K562 (cell line): Measurements from ENCODE around the gene TSR3. TPM values are rescaled to one million over a fixed set of nuclear protein-coding genes. Genes with fewer than 3 reads are reported as not detected.

ENCODE experiments used
- ATAC-seq: fragments of 200-7000 bp; cut with Tn5 transposase; 3 replicates; pipeline ENCODE4 v1.9.1; 2020; ENCODE audit warnings: moderate library complexity
- BruUV-seq: library from RNA; stranded (reverse); fragments of 400-500 nt; replicated peaks from 2 replicates; lab custom pipeline; 2021; lab: Mats Ljungman, UMichigan
- CTCF ChIA-PET: fragments of 300-600 bp; formaldehyde crosslinking; extraction: SDS; loops from one replicate; lab custom pipeline; 2021; ENCODE audit warnings: low intra/inter-chr PET ratio; lab: Yijun Ruan, JAX
- POLR2A ChIA-PET: fragments of 300-600, 350-650 bp; sonication (Branson Sonifier 250); formaldehyde crosslinking; extraction: SDS; loops from one replicate; lab custom pipeline; 2021; ENCODE audit warnings: antibody characterized with exemption, inconsistent platforms; lab: Yijun Ruan, JAX
- DNase-seq, 4 experiments: peaks; one replicate each; pipeline versions ENCODE4 v3.0.0 to v3.0.0-alpha.2; 2011 to 2018; ENCODE audit warnings: low spot score in 3 of 4, mixed read lengths in 3 of 4; ENCODE audit errors: extremely low read depth in 1 of 4
- FAIRE-seq: peaks from 2 replicates; lab custom pipeline; 2011; peaks lifted over from hg19 to GRCh38; lab: Jason Lieb, UNC
- H2AFZ ChIP-seq: 2 replicates; pipeline ENCODE4 v1.6.0; 2011; ENCODE audit warnings: low read depth, low read length, control low read depth, inconsistent platforms
- H3K27ac ChIP-seq: fragments of 200-600 bp; 3 replicates; pipeline ENCODE4 v1.8.0; 2011; ENCODE audit warnings: low read depth, mild to moderate bottlenecking, control low read depth, inconsistent platforms, low read length, moderate library complexity, mixed read lengths; ENCODE audit errors: extremely low read depth
- H3K27me3 ChIP-seq, 2 experiments: fragments of 300-600 bp in 1 of 2; 2 replicates in 1 of 2; 3 replicates in 1 of 2; pipeline versions ENCODE4 v1.6.0 to v1.8.0; 2011; ENCODE audit warnings: inconsistent platforms in 2 of 2, low read length in 2 of 2, mild to moderate bottlenecking in 1 of 2, mixed read lengths in 1 of 2, moderate library complexity in 1 of 2; ENCODE audit not compliant: control insufficient read depth in 2 of 2, insufficient read depth in 2 of 2
- H3K36me3 ChIP-seq: fragments of 300-600 bp; 3 replicates; pipeline ENCODE4 v1.8.0; 2011; ENCODE audit warnings: mild to moderate bottlenecking, low read length, inconsistent platforms; ENCODE audit not compliant: control insufficient read depth, insufficient read depth
- H3K4me1 ChIP-seq, 2 experiments: fragments of 200-600 bp in 1 of 2; replicated peaks in 1 of 2; 2 replicates in 1 of 2; 3 replicates in 1 of 2; pipeline versions ENCODE4 v1.5.1 to v1.8.0; 2011; ENCODE audit warnings: inconsistent platforms in 2 of 2, low read length in 2 of 2, mild to moderate bottlenecking in 1 of 2, mixed read lengths in 1 of 2, moderate library complexity in 1 of 2; ENCODE audit not compliant: control insufficient read depth in 2 of 2, insufficient read depth in 2 of 2
- H3K4me2 ChIP-seq: 2 replicates; pipeline ENCODE4 v1.6.1; 2011; ENCODE audit warnings: low read length, control low read depth, inconsistent platforms, mixed read lengths; ENCODE audit not compliant: insufficient read depth
- H3K4me3 ChIP-seq: fragments of 200-600 bp; sonication (generic), shearing (Covaris generic); 2 replicates; pipeline ENCODE4 v1.5.1; 2016; ENCODE audit warnings: control low read depth, inconsistent platforms
- H3K79me2 ChIP-seq: fragments of 200-600 bp; 3 replicates; pipeline ENCODE4 v1.8.0; 2011; ENCODE audit warnings: low read length, inconsistent platforms; ENCODE audit not compliant: control insufficient read depth, insufficient read depth
- H3K9ac ChIP-seq, 2 experiments: 2 replicates each; pipeline versions ENCODE4 v1.6.0 to v1.6.1; 2011; ENCODE audit warnings: low read depth in 2 of 2, low read length in 2 of 2, control low read depth in 1 of 2, inconsistent platforms in 1 of 2, mild to moderate bottlenecking in 1 of 2, mixed read lengths in 1 of 2; ENCODE audit not compliant: insufficient read depth in 1 of 2
- H3K9me1 ChIP-seq: one replicate; pipeline ENCODE4 v1.6.0; 2011; ENCODE audit warnings: inconsistent platforms, mild to moderate bottlenecking, low read length, moderate library complexity; ENCODE audit not compliant: control insufficient read depth, insufficient read depth
- H3K9me3 ChIP-seq: replicated peaks from 2 replicates; pipeline ENCODE4 v1.5.1; 2011; ENCODE audit warnings: low read depth, low read length, inconsistent platforms; ENCODE audit not compliant: control insufficient read depth, insufficient read depth
- H4K20me1 ChIP-seq: replicated peaks from 2 replicates; pipeline ENCODE4 v1.6.1; 2011; ENCODE audit warnings: low read length, inconsistent platforms, mixed read lengths; ENCODE audit not compliant: control insufficient read depth, insufficient read depth
- ATF6 ChIP-seq: sonication (generic); formaldehyde crosslinking; IDR thresholded peaks from 2 replicates; pipeline ENCODE4 v1.4.0; 2020; ENCODE audit warnings: mild to moderate bottlenecking, missing genetic modification reagents
- BCOR ChIP-seq: fragments of 450-650 bp; IDR thresholded peaks from 2 replicates; pipeline ENCODE4 v1.6.1; 2016
- DDX20 ChIP-seq: fragments of 450-650 bp; IDR thresholded peaks from 2 replicates; pipeline ENCODE4 v1.6.1; 2016; ENCODE audit warnings: missing genetic modification characterization, low read depth, mild to moderate bottlenecking, missing compliant biosample characterization, moderate library complexity
- MCM7 ChIP-seq, 2 experiments: fragments of 450-650 bp; IDR thresholded peaks; 2 replicates each; pipeline ENCODE4 v1.6.1; 2016 to 2018
- NFE2 ChIP-seq: IDR thresholded peaks from 2 replicates; pipeline ENCODE4 v1.6.1; 2014; ENCODE audit warnings: antibody characterized with exemption, low read depth
- POLR2G ChIP-seq: fragments of 200-400 bp; formaldehyde crosslinking; IDR thresholded peaks from 2 replicates; pipeline ENCODE4 v1.6.1; 2017; ENCODE audit warnings: low read depth, mild to moderate bottlenecking, antibody characterized with exemption, low read length, moderate library complexity
- ZNF592 ChIP-seq: fragments of 450-650 bp; IDR thresholded peaks from 2 replicates; pipeline ENCODE4 v1.6.1; 2017; ENCODE audit warnings: antibody characterized with exemption, mild to moderate bottlenecking
- ZNF77 ChIP-seq: fragments of 250-450 bp; sonication (Bioruptor Pico); IDR thresholded peaks from 2 replicates; pipeline ENCODE4 v1.5.0; 2020
- whole genome bisulfite sequencing: fragments of 100-300 bp; shearing (Covaris generic); methylation state at CpG from one replicate; pipeline ENCODE4 v1.1.6; 2016; ENCODE audit warnings: low coverage, mixed read lengths; ENCODE audit not compliant: insufficient coverage; ENCODE audit errors: missing lambda C conversion rate; 5-methylcytosine and 5-hydroxymethylcytosine counted together
- in situ Hi-C: fragments of 300-500 bp; cut with MboI; formaldehyde crosslinking; loops from 4 replicates; pipeline ENCODE4 v1.15.0; 2018; ENCODE audit warnings: inconsistent platforms, mixed read lengths
- intact Hi-C: fragments of 100-400 bp; cut with micrococcal nuclease; formaldehyde crosslinking; loops from 2 replicates; pipeline ENCODE4 v1.14.2; 2022
- polyA plus RNA-seq, 8 experiments: library from polyadenylated mRNA; depleted of rRNA in 4 of 8; stranded (reverse) in 5 of 8; unstranded in 3 of 8; fragments of >200 nt; fragmentation: Nextera tagmentation in 2 of 8; fragmentation: Illumina TruSeq in 1 of 8; extraction: Ambion mirVana in 2 of 8; extraction: Trizol in 1 of 8; gene quantifications; 2 replicates each; pipeline versions ENCODE4 v1.2.1 to v1.2.3, GENCODE V29; 2011 to 2014; ENCODE audit warnings: inconsistent platforms in 1 of 8, missing spikeins in 1 of 8
- total RNA-seq, 7 experiments: library from RNA; depleted of rRNA in 6 of 7; stranded (reverse); fragments of >200 nt in 6 of 7; fragmentation: Illumina TruSeq in 2 of 7; extraction: Trizol in 2 of 7; gene quantifications; 2 replicates each; pipeline versions ENCODE4 v1.2.1 to v1.2.3, GENCODE V29; 2011 to 2021; ENCODE audit warnings: low replicate concordance in 1 of 7

Gene TSR3
- total and polyA plus RNA-seq, 9 of the 15 experiments (the other 6 are each of a cell fraction or from before 2014, with no cell fraction given) = 1.5 to 74.8 (median 16.5) TPM

GRCh38 chr16:1320097-1320496, 31.6 kb downstream of the TSR3 start:
- Histone ChIP-seq H3K9me3 (no peaks in the 10 kb centered on the region), H4K20me1 (no peaks in the 10 kb centered on the region), H3K27ac (no peak overlapping the region), H3K9me1 (peaks cover 3% of the 10 kb centered on the region), H3K4me3 (no peak overlapping the region), H2AFZ (no peak overlapping the region), H3K4me2 (no peak overlapping the region), H3K36me3 (peaks cover 92% of the 10 kb centered on the region), H3K79me2 (peaks cover 11% of the 10 kb centered on the region), H3K27me3 (no peaks in the 10 kb centered on the region), H3K4me1 (peaks cover 0 to 12% of the 10 kb centered on the region in 2 experiments; a peak in 1 of 5 replicates), H3K9ac (no peak overlapping the region)
- in situ Hi-C loops (no loop called here), intact Hi-C loops (no loop called here)
- FAIRE-seq = no peak
- BruUV-seq = no TSS peak
- ATAC-seq = no peak
- POLR2A ChIA-PET = interaction anchor here (0.6 kb wide), 1 partner anchor 88 kb away, joined by 3 read pairs; no protein-coding TSS in a partner anchor
- TF ChIP-seq POLR2G (no peak), BCOR (no peak), ZNF77 (CRISPR knock-in tag) (no peak), MCM7 (IDR thresholded peaks at IDR 0.05) (no peak), NFE2 (no peak), ATF6 (CRISPR knock-in tag) (no peak), DDX20 (tag) (no peak), ZNF592 (no peak)
- CTCF ChIA-PET = no interaction called here
- 89% methylated on average over 11 of the region's 12 CpGs for WGBS
- no peak for DNase-seq
